ENCODE measurements around the gene KIAA1671. TPM values are rescaled to one million over a fixed set of nuclear protein-coding genes. Genes with fewer than 3 reads are reported as not detected.

Gene KIAA1671
- total RNA-seq, 1 experiment from 2014 or later = 68.1 TPM

GRCh38 chr22:25146906-25147641 is 194.6 kb downstream of the KIAA1671 start:
- Mint-ChIP-seq H3K27me3 (ENCODE audit: insufficient read depth, unreplicated experiment) (no peaks in the 10 kb centered on the region), H3K9me3 (ENCODE audit: unreplicated experiment) (no peaks in the 10 kb centered on the region)
- TF ChIP-seq CTCF (IDR thresholded peaks at IDR 0.05; ENCODE audit: unreplicated experiment) = no peak

GRCh38 chr22:25147642-25147928 is 195.1 kb downstream of the KIAA1671 start:
- Mint-ChIP-seq H3K4me3 (ENCODE audit: unreplicated experiment) (no peak overlapping the region), H3K27me3 (ENCODE audit: insufficient read depth, unreplicated experiment) (no peaks in the 10 kb centered on the region), H3K4me1 (ENCODE audit: insufficient read depth, unreplicated experiment) (peaks cover 21% of the 10 kb centered on the region), H3K9me3 (ENCODE audit: unreplicated experiment) (no peaks in the 10 kb centered on the region), H3K36me3 (ENCODE audit: insufficient read depth, unreplicated experiment) (peaks cover 15% of the 10 kb centered on the region), H3K27ac (ENCODE audit: low read depth, unreplicated experiment) (peak overlapping the region; percentile 91)
- no peak for TF ChIP-seq CTCF (IDR thresholded peaks at IDR 0.05; ENCODE audit: unreplicated experiment)
- BruUV-seq (replicated peaks) = no TSS peak
- no peak for DNase-seq (ENCODE audit: unreplicated experiment)
- ChIA-PET CTCF (interaction anchor here (0.9 to 1.3 kb wide), 2 partner anchors 35 to 37 kb away, joined by 3 to 4 read pairs; no protein-coding TSS in a partner anchor), POLR2A (interaction anchor here (1.9 kb wide), 1 partner anchor 13 kb away, joined by 13 read pairs; no protein-coding TSS in a partner anchor)
- intact Hi-C loops (cut with micrococcal nuclease) = no loop called here

More at GRCh38 chr22:25146906-25147641, 194.6 kb downstream of the KIAA1671 start:
- Mint-ChIP-seq H3K4me1 (ENCODE audit: insufficient read depth, unreplicated experiment) (peaks cover 21% of the 10 kb centered on the region), H3K4me3 (ENCODE audit: unreplicated experiment) (no peak overlapping the region), H3K27ac (ENCODE audit: low read depth, unreplicated experiment) (peak overlapping the region; percentile 23), H3K36me3 (ENCODE audit: insufficient read depth, unreplicated experiment) (peaks cover 12% of the 10 kb centered on the region)
- DNase-seq (ENCODE audit: unreplicated experiment) = no peak
- CTCF ChIA-PET = interaction anchor here (0.9 to 1.6 kb wide), 3 partner anchors 34 to 37 kb away, joined by 3 to 4 read pairs (median 4); no protein-coding TSS in a partner anchor
- POLR2A ChIA-PET = interaction anchor here (1.9 kb wide), 1 partner anchor 12 kb away, joined by 13 read pairs; no protein-coding TSS in a partner anchor
- intact Hi-C loops (cut with micrococcal nuclease) = no loop called here
- BruUV-seq (replicated peaks) = no TSS peak

- no peaks in the 10 kb centered on the region for H3K27me3 Mint-ChIP-seq (ENCODE audit: insufficient read depth, unreplicated experiment)
- ChIA-PET CTCF (interaction anchor here (0.5 to 1.4 kb wide), 4 partner anchors 9 to 37 kb away, joined by 3 to 6 read pairs (median 4); no protein-coding TSS in a partner anchor), POLR2A (interaction anchor here (0.8 to 1.9 kb wide), 8 partner anchors 9 to 36 kb away, joined by 3 to 13 read pairs (median 3); no protein-coding TSS in a partner anchor)
- peaks cover 21% of the 10 kb centered on the region for H3K4me1 Mint-ChIP-seq (ENCODE audit: insufficient read depth, unreplicated experiment)
- peak; percentile 43 for DNase-seq (ENCODE audit: unreplicated experiment)
- H3K27ac Mint-ChIP-seq (ENCODE audit: low read depth, unreplicated experiment) = peak overlapping the region; percentile 91
- intact Hi-C loops (cut with micrococcal nuclease) = no loop called here
- H3K9me3 Mint-ChIP-seq (ENCODE audit: unreplicated experiment) = no peaks in the 10 kb centered on the region
- peak overlapping the region; percentile 2 for H3K4me3 Mint-ChIP-seq (ENCODE audit: unreplicated experiment)
- no peak for TF ChIP-seq CTCF (IDR thresholded peaks at IDR 0.05; ENCODE audit: unreplicated experiment)
- BruUV-seq (replicated peaks) = no TSS peak
- peaks cover 21% of the 10 kb centered on the region for H3K36me3 Mint-ChIP-seq (ENCODE audit: insufficient read depth, unreplicated experiment)
Measured at GRCh38 chr22:25148149-25148691, 195.7 kb downstream of the KIAA1671 start.

GRCh38 chr22:25149014-25149413 is 196.5 kb downstream of the KIAA1671 start:
- ChIA-PET POLR2A (interaction anchor here (0.8 to 1.9 kb wide), 8 partner anchors 9 to 37 kb away, joined by 3 to 13 read pairs (median 3); no protein-coding TSS in a partner anchor), CTCF (interaction anchor here (0.5 to 1.4 kb wide), 3 partner anchors 10 to 20 kb away, joined by 3 to 6 read pairs (median 3); no protein-coding TSS in a partner anchor)
- Mint-ChIP-seq H3K9me3 (ENCODE audit: unreplicated experiment) (no peaks in the 10 kb centered on the region), H3K4me3 (ENCODE audit: unreplicated experiment) (no peak overlapping the region), H3K27me3 (ENCODE audit: insufficient read depth, unreplicated experiment) (no peaks in the 10 kb centered on the region), H3K36me3 (ENCODE audit: insufficient read depth, unreplicated experiment) (peaks cover 17% of the 10 kb centered on the region), H3K27ac (ENCODE audit: low read depth, unreplicated experiment) (no peak overlapping the region), H3K4me1 (ENCODE audit: insufficient read depth, unreplicated experiment) (peaks cover 24% of the 10 kb centered on the region)
- intact Hi-C loops (cut with micrococcal nuclease) = no loop called here
- no TSS peak for BruUV-seq (replicated peaks)
- DNase-seq (ENCODE audit: unreplicated experiment) = no peak
- TF ChIP-seq CTCF (IDR thresholded peaks at IDR 0.05; ENCODE audit: unreplicated experiment) = no peak

All from MCF 10A (cell line).